ENCODE measurements around the gene HS6ST3.

Gene HS6ST3

DNA sequence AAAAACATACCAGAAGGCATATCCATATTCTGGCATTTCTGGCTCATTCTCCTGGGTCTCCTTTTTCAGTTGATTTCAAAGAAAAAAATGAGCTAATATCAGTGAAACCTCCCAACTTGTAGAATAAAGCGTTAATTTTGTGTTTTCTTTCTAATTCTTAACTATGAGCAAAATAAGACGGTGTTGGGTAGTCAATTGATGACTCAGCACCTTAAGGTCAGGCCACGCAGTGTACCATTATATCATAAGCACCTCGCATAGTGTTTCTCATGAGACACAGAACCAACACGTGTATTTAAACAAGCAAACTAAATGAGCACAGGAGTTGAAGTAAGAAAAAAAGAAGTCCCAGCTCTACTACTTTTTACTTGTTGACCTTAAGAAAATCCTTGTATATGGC is 729.5 kb downstream of the HS6ST3 start:
- DNase-seq (ENCODE audit: low read depth in 2 of 3, low spot score in 2 of 3) = no peak

DNA sequence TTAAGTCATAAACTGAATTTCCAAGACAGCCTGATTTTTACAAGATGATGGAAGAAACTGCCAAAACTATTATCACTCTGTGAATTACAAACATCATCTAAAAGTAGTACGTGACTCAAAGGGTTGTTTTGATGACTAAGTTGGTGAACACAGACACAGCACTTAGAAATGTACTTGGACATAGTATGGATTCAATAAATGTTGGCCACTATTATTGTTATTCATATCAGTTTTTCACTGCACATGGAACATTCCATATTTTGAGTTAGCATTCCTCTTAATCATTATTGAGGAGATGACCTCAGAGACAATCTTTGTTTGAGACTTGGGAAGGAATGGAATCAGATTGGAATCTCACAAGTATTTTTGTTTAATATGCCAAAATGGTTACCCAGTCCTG is 731.5 kb downstream of the HS6ST3 start:
- DNase-seq (ENCODE audit: low read depth in 2 of 3, low spot score in 2 of 3) = no peak

DNA sequence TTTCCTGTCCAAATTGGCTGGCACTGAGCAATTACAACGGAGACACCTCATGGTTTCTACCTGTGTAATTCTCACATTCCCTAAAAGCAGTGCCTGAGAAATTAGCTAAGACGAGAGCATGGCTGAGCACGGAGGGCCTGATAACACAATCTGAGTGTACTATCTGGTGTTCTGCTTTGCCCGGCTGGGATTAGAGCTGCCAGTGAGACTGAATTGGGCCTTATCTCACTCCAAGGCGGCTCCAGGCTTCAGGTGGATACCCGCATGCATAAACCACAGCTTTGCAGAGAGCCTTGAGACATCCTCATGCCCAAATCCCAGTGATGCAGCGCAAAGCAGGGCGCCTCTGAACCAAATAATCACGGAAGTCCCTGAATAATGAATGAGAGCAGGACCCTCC is 732.1 kb downstream of the HS6ST3 start:
- DNase-seq (ENCODE audit: low read depth in 2 of 3, low spot score in 2 of 3) = no peak

GRCh38 chr13:96822895-96823294 is 733.0 kb downstream of the HS6ST3 start:
- no peak for DNase-seq (ENCODE audit: low read depth in 2 of 3, low spot score in 2 of 3)

DNA sequence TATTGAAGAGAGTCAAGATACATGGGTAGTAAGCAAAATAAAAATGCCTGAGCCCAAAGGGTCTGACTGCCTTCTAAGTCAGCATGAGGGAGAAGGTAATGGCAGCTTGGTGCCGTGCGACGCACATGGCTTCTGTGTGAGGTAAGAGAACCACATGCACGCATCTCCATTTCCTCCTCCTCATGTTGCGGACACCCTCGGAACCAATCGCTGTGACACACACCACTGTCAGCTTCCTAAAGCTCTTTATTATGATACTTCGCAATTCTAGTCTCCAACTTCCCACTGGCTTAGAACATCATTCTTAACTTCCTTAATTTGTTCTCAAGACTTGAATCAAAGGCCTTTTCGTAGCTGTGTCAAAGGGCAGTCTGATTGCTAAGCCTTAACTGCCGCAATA is 734.2 kb downstream of the HS6ST3 start:
- no peak for DNase-seq (ENCODE audit: low read depth in 2 of 3, low spot score in 2 of 3)

GRCh38 chr13:96825653-96826052 is 735.7 kb downstream of the HS6ST3 start:
- DNase-seq (ENCODE audit: low read depth in 2 of 3, low spot score in 2 of 3) = no peak

GRCh38 chr13:96834626-96835025 is 744.7 kb downstream of the HS6ST3 start:
- no peak for DNase-seq (ENCODE audit: low read depth in 2 of 3, low spot score in 2 of 3)

- DNase-seq (ENCODE audit: low read depth in 2 of 3, low spot score in 2 of 3) = no peak
Measured at GRCh38 chr13:96835546-96835945, 745.6 kb downstream of the HS6ST3 start.

DNA sequence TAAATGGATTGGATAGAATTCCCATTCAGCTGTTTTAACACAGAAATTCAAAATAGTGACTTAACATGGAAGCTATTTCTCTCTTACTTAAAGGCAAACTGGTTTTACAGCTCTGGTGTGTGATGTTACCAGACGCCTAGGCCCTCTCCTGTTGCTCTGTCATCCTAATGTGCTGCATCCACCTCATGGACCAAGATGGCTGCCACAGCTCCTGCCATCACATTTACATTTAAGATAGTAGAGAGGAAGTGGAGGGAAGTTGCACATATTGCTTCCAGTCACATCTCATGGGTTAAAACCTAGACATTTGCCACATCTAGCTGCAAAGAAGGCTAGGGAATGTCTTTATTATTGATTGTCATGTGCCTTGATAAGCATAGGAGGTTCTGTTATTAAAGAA is 746.8 kb downstream of the HS6ST3 start:
- DNase-seq (ENCODE audit: low read depth in 2 of 3, low spot score in 2 of 3) = no peak

GRCh38 chr13:96837809-96838208 is 747.9 kb downstream of the HS6ST3 start:
- DNase-seq (ENCODE audit: low read depth in 2 of 3, low spot score in 2 of 3) = no peak

- DNase-seq (ENCODE audit: low read depth in 2 of 3, low spot score in 2 of 3) = no peak
Measured at GRCh38 chr13:96844195-96844594, 754.3 kb downstream of the HS6ST3 start.

GRCh38 chr13:96844616-96845015 is 754.7 kb downstream of the HS6ST3 start:
- DNase-seq (ENCODE audit: low read depth in 2 of 3, low spot score in 2 of 3) = no peak

GRCh38 chr13:96848286-96848685 is 758.4 kb downstream of the HS6ST3 start:
- DNase-seq (ENCODE audit: low read depth in 2 of 3, low spot score in 2 of 3) = no peak

GRCh38 chr13:96849091-96849490 is 759.2 kb downstream of the HS6ST3 start:
- no peak for DNase-seq (ENCODE audit: low read depth in 2 of 3, low spot score in 2 of 3)

- no peak for DNase-seq (ENCODE audit: low read depth in 2 of 3, low spot score in 2 of 3)
Measured at GRCh38 chr13:96850538-96851145, 760.7 kb downstream of the HS6ST3 start.

GRCh38 chr13:96851856-96852445 is 762.0 kb downstream of the HS6ST3 start:
- no peak for DNase-seq (ENCODE audit: low read depth in 2 of 3, low spot score in 2 of 3)

DNA sequence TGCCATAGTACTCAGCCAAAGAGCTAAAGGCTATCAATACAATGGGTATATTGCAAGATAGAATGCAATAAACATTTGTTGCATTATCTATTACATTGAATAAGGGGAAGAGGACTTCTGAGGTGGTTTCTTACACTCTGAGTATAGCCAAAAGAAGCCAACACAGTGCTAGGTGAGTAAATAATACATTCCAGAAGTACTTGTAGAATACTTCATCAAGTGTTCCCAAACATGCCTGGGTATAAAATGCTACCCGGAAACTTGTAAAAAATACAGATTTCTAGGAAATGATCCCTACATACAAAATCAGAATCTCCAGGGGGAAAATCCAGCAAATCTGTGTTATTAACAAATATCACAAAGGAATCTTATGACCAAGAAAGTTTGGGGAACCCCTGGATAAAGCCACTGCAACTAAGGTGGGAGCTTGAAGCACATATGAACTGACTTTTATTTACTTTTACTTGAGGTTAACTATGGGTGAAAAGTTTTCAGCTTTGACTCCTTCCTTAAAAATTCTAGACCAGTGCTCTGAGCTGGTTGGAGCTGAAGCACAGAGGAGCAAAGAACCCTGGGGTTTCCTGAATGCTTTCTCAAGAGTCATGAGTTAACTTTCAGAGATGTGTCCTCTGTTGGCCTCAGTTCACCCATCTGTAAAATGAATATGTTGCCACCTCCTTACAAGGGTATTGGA is 768.4 kb downstream of the HS6ST3 start:
- DNase-seq (ENCODE audit: low read depth in 2 of 3, low spot score in 2 of 3) = no peak

DNA sequence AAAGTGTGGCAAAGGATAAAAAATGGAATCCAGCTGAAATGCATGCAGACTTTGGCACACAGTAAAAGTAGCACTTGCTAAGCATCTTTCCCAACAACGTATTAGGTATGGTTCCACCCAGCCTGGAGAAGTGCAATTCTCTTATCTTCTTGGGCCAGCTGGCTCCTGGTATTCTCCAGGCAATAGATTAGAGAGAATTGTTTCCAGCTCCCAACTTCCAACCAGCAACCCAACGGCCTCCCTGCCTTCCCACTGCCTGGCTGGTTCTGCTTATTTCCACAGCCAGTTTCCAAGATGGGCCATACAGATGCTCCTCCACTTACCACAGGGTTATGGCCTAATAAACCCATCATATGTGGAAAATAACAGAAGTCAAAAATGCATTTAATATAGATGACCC is 771.0 kb downstream of the HS6ST3 start:
- DNase-seq (ENCODE audit: low read depth in 2 of 3, low spot score in 2 of 3) = no peak

GRCh38 chr13:96862093-96862492 is 772.2 kb downstream of the HS6ST3 start:
- no peak for DNase-seq (ENCODE audit: low read depth in 2 of 3, low spot score in 2 of 3)

DNA sequence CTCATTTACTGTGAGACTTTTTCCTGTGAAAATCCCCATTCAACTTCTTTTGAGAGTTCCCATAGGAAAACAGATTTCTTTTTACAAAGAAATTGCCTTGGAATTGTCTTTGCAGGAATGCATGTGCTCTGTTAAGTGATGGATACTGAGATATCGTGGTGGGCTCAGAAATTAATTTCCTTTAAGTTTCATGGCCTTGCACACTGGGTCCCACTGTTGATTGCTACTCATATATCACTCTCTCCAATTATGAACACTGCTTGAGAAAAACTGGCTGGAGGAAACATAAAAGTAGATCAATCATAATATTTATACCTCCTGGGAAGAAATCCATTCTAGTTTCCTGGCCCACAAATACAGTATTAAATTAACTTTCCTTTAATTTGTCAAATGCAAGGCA is 773.1 kb downstream of the HS6ST3 start:
- no peak for DNase-seq (ENCODE audit: low read depth in 2 of 3, low spot score in 2 of 3)

GRCh38 chr13:96871469-96871868 is 781.6 kb downstream of the HS6ST3 start:
- DNase-seq (ENCODE audit: low read depth in 2 of 3, low spot score in 2 of 3) = no peak

DNA sequence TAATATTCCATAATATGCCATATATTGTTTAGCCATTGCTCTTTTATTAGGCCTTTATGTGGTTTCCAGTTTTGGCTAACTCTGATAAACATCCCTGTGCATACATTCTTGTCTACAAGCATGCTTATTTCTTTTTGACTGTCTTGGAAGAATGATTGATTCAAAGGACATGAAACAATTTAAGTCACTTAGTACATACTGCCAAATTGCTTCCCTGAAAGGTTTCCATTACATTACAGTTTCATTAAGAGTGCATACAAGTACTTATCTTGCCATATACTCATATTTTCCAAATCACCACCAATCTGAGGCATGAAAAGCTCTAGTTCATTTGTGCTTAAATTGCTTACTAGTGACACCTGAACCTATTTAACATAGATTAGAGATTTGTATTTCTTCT is 790.5 kb downstream of the HS6ST3 start:
- no peak for DNase-seq (ENCODE audit: low read depth in 2 of 3, low spot score in 2 of 3)

All from activated CD8-positive, alpha-beta memory T cell treated with anti-CD3 and anti-CD28 coated beads for 48 hours (primary cell).